ENCODE measurements around the gene GIT2. TPM values are rescaled to one million over a fixed set of nuclear protein-coding genes. Genes with fewer than 3 reads are reported as not detected.
"Not testable (repeated sequence)": the region's sequence is repeated elsewhere in the genome, so short reads cannot be mapped to it uniquely, and the experiment has no call there.

The GIT2 gene
- total RNA-seq, 2 donors from 2014 or later, result 27.0 to 27.9 TPM

- H3K36me3 ChIP-seq (ENCODE audit: control insufficient read depth, insufficient read depth, low read length), result no peaks in the 10 kb centered on the region
- no peaks in the 10 kb centered on the region for H3K27me3 ChIP-seq (ENCODE audit: control insufficient read depth, insufficient read depth, low read length, poor library complexity, severe bottlenecking)
- DNase-seq, result no peak
- H3K9me3 Mint-ChIP-seq, result no peaks in the 10 kb centered on the region
- no peak overlapping the region for H3K27ac ChIP-seq (ENCODE audit: low read depth, low read length)
- no peak overlapping the region for H3K4me3 Mint-ChIP-seq
- no peak overlapping the region for H3K4me3 ChIP-seq (ENCODE audit: low read length)
- TF ChIP-seq, protein P1, sequence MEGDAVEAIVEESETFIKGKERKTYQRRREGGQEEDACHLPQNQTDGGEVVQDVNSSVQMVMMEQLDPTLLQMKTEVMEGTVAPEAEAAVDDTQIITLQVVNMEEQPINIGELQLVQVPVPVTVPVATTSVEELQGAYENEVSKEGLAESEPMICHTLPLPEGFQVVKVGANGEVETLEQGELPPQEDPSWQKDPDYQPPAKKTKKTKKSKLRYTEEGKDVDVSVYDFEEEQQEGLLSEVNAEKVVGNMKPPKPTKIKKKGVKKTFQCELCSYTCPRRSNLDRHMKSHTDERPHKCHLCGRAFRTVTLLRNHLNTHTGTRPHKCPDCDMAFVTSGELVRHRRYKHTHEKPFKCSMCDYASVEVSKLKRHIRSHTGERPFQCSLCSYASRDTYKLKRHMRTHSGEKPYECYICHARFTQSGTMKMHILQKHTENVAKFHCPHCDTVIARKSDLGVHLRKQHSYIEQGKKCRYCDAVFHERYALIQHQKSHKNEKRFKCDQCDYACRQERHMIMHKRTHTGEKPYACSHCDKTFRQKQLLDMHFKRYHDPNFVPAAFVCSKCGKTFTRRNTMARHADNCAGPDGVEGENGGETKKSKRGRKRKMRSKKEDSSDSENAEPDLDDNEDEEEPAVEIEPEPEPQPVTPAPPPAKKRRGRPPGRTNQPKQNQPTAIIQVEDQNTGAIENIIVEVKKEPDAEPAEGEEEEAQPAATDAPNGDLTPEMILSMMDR (conservative IDR thresholded peaks at IDR 0.05), result no peak
- H3K4me1 ChIP-seq (ENCODE audit: control insufficient read depth, insufficient read depth, low read length), result no peaks in the 10 kb centered on the region
- no peak overlapping the region for H3K27ac Mint-ChIP-seq
- H3K27me3 Mint-ChIP-seq (ENCODE audit: insufficient read depth), result peaks cover 13% of the 10 kb centered on the region
- no peaks in the 10 kb centered on the region for H3K36me3 Mint-ChIP-seq (ENCODE audit: low read depth)
- WGBS, 2 experiments (ENCODE audit: insufficient coverage in 1 of 2, insufficient read length in 1 of 2), result 66 to 80% methylated on average over 4 of the region's 4 CpGs
- no peak overlapping the region for H3K9ac ChIP-seq (ENCODE audit: extremely low read depth, low read length, poor library complexity, severe bottlenecking)
- peaks cover 13% of the 10 kb centered on the region for H3K4me1 Mint-ChIP-seq
- no peaks in the 10 kb centered on the region for H3K9me3 ChIP-seq (ENCODE audit: control insufficient read depth, low read length)
Measured at GRCh38 chr12:109892748-109893147, 103.4 kb downstream of the GIT2 start.

GRCh38 chr12:109892165-109892715 is 103.9 kb downstream of the GIT2 start:
- Mint-ChIP-seq H3K27me3 (ENCODE audit: insufficient read depth) (peaks cover 8% of the 10 kb centered on the region), H3K4me1 (peaks cover 13% of the 10 kb centered on the region)

DNA sequence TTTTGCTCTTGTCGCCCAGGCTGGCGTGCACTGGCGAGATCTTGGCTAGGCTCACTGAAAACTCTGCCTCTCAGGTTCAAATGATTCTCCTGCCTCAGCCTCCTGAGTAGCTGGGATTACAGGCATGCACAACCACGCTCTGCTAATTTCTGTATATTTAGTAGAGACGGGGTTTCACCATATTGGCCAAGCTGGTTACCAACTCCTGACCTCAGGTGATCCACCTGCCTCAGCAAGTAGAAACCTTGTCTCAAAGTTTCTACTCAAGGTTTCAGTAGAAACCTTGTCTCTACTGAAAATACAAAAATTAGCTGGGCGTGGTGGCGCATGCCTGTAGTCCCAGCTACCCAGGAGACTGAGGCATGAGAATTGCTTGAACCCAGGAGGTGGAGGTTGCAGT is 104.4 kb downstream of the GIT2 start:
- peaks cover 13% of the 10 kb centered on the region for H3K4me1 Mint-ChIP-seq
- 91 to 95% methylated on average over 7 of the region's 7 CpGs for WGBS, 2 experiments (ENCODE audit: insufficient coverage in 1 of 2, insufficient read length in 1 of 2)

More at GRCh38 chr12:109892165-109892715, 103.9 kb downstream of the GIT2 start:
- Mint-ChIP-seq H3K27ac (no peak overlapping the region), H3K9me3 (no peaks in the 10 kb centered on the region), H3K4me3 (no peak overlapping the region), H3K36me3 (ENCODE audit: low read depth) (no peaks in the 10 kb centered on the region)
- TF ChIP-seq, protein P1 (conservative IDR thresholded peaks at IDR 0.05), result no peak
- DNase-seq, result no peak
- no peak overlapping the region for H3K9ac ChIP-seq (ENCODE audit: extremely low read depth, low read length, poor library complexity, severe bottlenecking)
- no peaks in the 10 kb centered on the region for H3K4me1 ChIP-seq (ENCODE audit: control insufficient read depth, insufficient read depth, low read length)
- H3K36me3 ChIP-seq (ENCODE audit: control insufficient read depth, insufficient read depth, low read length), result no peaks in the 10 kb centered on the region
- H3K27me3 ChIP-seq (ENCODE audit: control insufficient read depth, insufficient read depth, low read length, poor library complexity, severe bottlenecking), result no peaks in the 10 kb centered on the region
- 100% methylated on average over 1 of the region's 1 CpG; no CpG with 5 or more reads in 1 of the 2 experiments for WGBS, 2 experiments (ENCODE audit: insufficient coverage in 1 of 2, insufficient read length in 1 of 2)
- H3K4me3 ChIP-seq (ENCODE audit: low read length), result no peak overlapping the region
- H3K9me3 ChIP-seq (ENCODE audit: control insufficient read depth, low read length), result no peaks in the 10 kb centered on the region
- H3K27ac ChIP-seq (ENCODE audit: low read depth, low read length), result no peak overlapping the region

More for the DNA sequence above, 104.4 kb downstream of the GIT2 start:
- not testable (repeated sequence) for H3K36me3 ChIP-seq (ENCODE audit: control insufficient read depth, insufficient read depth, low read length); H3K9ac ChIP-seq (ENCODE audit: extremely low read depth, low read length, poor library complexity, severe bottlenecking); H3K27me3 ChIP-seq (ENCODE audit: control insufficient read depth, insufficient read depth, low read length, poor library complexity, severe bottlenecking); H3K9me3 Mint-ChIP-seq; H3K27ac ChIP-seq (ENCODE audit: low read depth, low read length); H3K27ac Mint-ChIP-seq; H3K27me3 Mint-ChIP-seq (ENCODE audit: insufficient read depth); H3K9me3 ChIP-seq (ENCODE audit: control insufficient read depth, low read length); H3K4me3 Mint-ChIP-seq; DNase-seq; H3K4me3 ChIP-seq (ENCODE audit: low read length); H3K4me1 ChIP-seq (ENCODE audit: control insufficient read depth, insufficient read depth, low read length); H3K36me3 Mint-ChIP-seq (ENCODE audit: low read depth)

All from endodermal cell (in vitro differentiated cells).